ENCODE measurements around the gene TTC12. TPM values are rescaled to one million over a fixed set of nuclear protein-coding genes. Genes with fewer than 3 reads are reported as not detected.

The TTC12 gene
- total and polyA plus RNA-seq, 9 donors = 8.1 to 32.5 (median 25.8) TPM

- 79 to 88% (median 84%) methylated on average over 4 of the region's 4 CpGs for WGBS, 3 donors
- H3K4me3 ChIP-seq = no peak overlapping the region
- intact Hi-C loops (cut with DNase I) = no loop called here
- DNase-seq = no peak
- H3K9me3 ChIP-seq = no peaks in the 10 kb centered on the region
- H3K27ac ChIP-seq = no peak overlapping the region
- no peaks in the 10 kb centered on the region for H3K36me3 ChIP-seq
- TF ChIP-seq POLR2A (IDR thresholded peaks at IDR 0.05) (no peak), CTCF (IDR thresholded peaks at IDR 0.05) (no peak), EP300 (IDR thresholded peaks at IDR 0.05) (no peak)
- H3K4me1 ChIP-seq (ENCODE audit: insufficient read depth) = no peaks in the 10 kb centered on the region
- H3K27me3 ChIP-seq = no peaks in the 10 kb centered on the region
These were observed 37.1 kb downstream of the TTC12 start for GRCh38 chr11:113351480-113351879.

GRCh38 chr11:113356203-113356602, 41.8 kb downstream of the TTC12 start:
- Histone ChIP-seq H3K36me3 (no peaks in the 10 kb centered on the region), H3K27ac (no peak overlapping the region), H3K27me3 (no peaks in the 10 kb centered on the region), H3K9me3 (no peaks in the 10 kb centered on the region), H3K4me1 (ENCODE audit: insufficient read depth) (no peaks in the 10 kb centered on the region), H3K4me3 (no peak overlapping the region)
- TF ChIP-seq EP300 (IDR thresholded peaks at IDR 0.05) (no peak), CTCF (IDR thresholded peaks at IDR 0.05) (no peak), POLR2A (IDR thresholded peaks at IDR 0.05) (no peak)
- 96 to 98% (median 97%) methylated on average over 3 of the region's 3 CpGs for WGBS, 3 donors
- intact Hi-C loops (cut with DNase I) = no loop called here
- DNase-seq = no peak

- Histone ChIP-seq H3K36me3 (no peaks in the 10 kb centered on the region), H3K4me3 (no peak overlapping the region), H3K27me3 (no peaks in the 10 kb centered on the region), H3K4me1 (ENCODE audit: insufficient read depth) (no peaks in the 10 kb centered on the region), H3K9me3 (no peaks in the 10 kb centered on the region), H3K27ac (no peak overlapping the region)
- TF ChIP-seq EP300 (IDR thresholded peaks at IDR 0.05) (no peak), CTCF (IDR thresholded peaks at IDR 0.05) (no peak), POLR2A (IDR thresholded peaks at IDR 0.05) (no peak)
- no peak for DNase-seq
- intact Hi-C loops (cut with DNase I) = no loop called here
- WGBS, 3 donors = 77 to 90% (median 88%) methylated on average over 5 of the region's 5 CpGs
These were observed 49.0 kb downstream of the TTC12 start for GRCh38 chr11:113363406-113363805.

- Histone ChIP-seq H3K9me3 (no peaks in the 10 kb centered on the region), H3K4me1 (ENCODE audit: insufficient read depth) (no peaks in the 10 kb centered on the region), H3K27me3 (no peaks in the 10 kb centered on the region), H3K36me3 (no peaks in the 10 kb centered on the region), H3K27ac (no peak overlapping the region), H3K4me3 (no peak overlapping the region)
- intact Hi-C loops (cut with DNase I) = no loop called here
- WGBS, 3 donors = 79 to 85% (median 79%) methylated on average over 7 of the region's 7 CpGs
- DNase-seq = no peak
- TF ChIP-seq EP300 (IDR thresholded peaks at IDR 0.05) (no peak), POLR2A (IDR thresholded peaks at IDR 0.05) (no peak), CTCF (IDR thresholded peaks at IDR 0.05) (no peak)
These were observed 49.7 kb downstream of the TTC12 start for GRCh38 chr11:113363996-113364641.
